ENCODE data around the gene LIN7B.

The LIN7B gene

GRCh38 chr19:49094505-49095482, 19.4 kb upstream of the LIN7B start:
- FAIRE-seq, result no peak

DNA sequence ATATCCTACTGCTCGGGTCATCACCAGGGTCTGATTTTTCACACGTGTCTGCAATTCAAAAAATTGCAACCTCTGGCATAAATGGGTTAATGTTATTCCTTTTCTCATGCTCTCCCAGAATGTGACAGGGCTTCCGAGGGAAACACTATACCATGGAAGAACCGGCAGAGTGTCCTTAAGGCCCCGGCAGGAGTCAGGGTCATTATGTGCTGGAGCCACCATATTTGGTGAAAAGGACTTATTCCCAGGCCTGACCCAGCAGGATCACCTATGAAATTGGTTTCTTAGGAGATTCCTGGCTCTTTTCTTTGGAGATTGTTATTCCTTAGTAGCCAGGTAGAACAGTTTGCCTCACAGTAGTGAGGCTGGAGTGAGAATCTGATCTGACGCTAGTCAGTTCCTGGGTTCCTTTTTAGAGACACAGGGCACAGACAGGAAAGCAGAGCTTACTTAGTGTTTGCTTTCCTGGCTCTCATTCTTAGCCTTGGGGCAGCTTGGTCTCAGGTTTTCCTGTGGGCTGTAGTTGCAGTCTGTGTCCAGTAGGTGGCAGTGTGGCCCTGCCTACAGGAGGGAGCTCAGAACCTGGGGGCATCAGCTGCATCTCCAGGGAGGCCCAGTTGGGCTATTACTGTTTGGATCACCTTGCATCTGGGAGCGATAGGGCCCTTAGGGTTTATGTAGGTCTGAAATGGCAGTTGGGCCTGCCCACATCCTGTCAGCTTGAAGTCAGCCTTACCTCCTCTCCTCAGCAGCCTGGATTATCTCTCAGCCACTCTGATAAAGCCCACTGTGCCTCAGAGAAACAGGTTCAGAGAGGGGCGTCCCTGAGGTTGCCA, 16.5 kb upstream of the LIN7B start:
- no peak for FAIRE-seq

- no peak for FAIRE-seq
Observed at GRCh38 chr19:49098795-49099194, 15.4 kb upstream of the LIN7B start.

GRCh38 chr19:49101160-49101559, 13.0 kb upstream of the LIN7B start:
- no peak for FAIRE-seq

DNA sequence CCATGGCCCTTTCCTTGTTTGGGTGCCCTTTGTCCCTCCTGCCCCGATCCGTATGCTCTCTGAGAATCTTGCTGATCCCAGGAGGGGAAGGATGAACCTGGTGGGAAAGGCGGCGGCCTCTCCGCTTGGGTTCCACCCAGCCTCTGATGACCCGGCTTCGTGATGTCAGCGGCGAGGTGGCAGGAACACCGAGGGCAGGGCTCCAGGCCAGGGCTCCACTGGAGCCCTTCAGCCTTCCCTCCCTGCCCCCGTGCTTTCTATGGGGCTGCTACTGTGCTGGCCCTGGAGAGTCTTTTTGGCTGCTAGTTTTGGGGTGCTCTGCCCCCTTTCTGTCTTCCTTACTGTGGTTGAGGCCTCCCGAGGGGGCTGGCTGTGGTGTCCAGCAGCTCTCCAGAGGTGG, 11.9 kb upstream of the LIN7B start:
- FAIRE-seq, result no peak

DNA sequence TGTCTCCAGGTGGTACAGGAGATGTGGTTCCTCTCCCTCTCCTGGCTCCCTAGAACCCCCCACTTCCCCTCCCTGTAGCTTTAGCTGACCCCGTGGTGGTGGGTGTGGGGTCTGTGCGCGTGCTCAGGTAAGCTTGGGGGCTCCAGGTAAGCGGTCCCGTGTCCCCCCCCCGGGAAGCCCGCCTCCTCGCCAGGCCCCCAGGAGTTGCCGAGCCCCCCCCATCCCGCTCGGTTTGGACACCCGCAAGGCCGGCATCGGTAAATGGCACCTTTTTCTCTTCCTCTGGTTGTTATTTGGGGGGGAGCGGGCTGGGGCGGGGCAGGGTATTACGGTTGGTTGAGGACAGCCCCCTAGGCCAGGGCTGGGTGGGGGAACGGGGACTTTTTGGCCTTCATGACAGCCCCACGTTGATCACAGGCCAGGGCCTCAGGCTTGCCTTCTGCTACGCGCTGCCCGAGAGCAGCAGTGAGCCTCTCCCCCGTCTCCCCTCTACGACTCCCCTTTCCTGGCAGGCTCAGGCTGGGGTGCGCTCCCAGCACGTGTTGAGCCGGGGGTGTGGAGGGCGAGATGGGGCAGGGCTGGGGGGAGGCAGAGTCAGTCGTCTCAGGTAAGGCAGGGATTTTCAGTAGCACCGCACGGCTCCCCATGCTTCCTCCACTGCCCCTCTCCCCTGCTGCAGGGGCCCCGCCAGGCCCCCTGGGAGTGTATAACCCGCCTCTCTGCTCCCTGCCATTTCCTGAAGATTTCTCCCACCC, 10.7 kb upstream of the LIN7B start:
- FAIRE-seq, result no peak

DNA sequence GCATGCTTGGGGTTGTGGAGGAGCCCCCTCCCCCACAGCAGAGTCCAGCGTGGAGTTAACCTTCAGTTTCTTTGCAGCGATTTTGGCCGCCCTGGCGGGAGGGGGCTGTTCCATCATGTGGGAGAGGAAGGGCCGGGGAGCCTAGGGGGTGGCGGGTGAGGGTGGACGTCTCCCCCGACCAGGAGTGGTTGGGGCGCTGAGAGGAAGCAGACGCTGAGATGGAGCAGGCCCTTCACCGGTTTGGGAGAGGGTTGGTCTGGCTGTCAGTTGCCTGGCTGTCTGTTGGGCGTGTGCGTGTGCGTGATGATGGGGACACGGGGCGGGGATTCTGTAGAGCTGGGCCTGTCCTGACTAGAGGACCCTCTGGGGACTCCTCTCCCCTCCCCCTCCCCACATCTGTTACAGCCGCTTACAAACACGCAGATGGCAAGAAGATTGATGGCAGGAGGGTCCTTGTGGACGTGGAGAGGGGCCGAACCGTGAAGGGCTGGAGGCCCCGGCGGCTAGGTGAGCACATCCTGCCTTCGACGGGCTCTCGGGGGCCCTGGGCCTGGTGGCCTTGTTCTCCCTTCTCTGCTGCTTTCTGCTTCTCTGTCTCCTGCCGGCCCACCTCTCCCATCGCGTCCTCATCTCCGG, 9.8 kb upstream of the LIN7B start:
- FAIRE-seq, result no peak

GRCh38 chr19:49106648-49107135, 7.5 kb upstream of the LIN7B start:
- no peak for FAIRE-seq

GRCh38 chr19:49107625-49108459, 6.3 kb upstream of the LIN7B start:
- no peak for FAIRE-seq

DNA sequence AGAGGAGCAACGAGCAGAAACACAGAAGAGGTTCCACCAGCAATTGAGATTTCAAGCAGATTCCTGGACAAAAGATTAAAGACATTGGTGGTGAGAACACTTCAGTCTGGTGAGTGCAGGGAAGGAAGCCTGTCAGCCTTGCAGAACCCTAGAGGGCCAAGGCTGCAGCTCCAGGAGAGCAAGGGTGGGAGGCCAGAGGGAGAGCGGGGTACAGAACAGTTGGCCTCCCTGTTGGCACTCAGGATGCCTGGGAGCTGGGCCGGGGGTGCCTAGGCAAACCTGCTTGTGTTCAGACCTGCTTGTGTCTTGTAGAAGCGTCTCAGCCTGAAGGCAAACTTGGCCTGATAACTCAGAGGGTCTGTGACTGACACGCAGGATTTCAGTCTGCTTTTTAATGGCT, 5.1 kb upstream of the LIN7B start:
- no peak for FAIRE-seq

- no peak for FAIRE-seq
Observed at GRCh38 chr19:49109569-49110233, 4.5 kb upstream of the LIN7B start.

DNA sequence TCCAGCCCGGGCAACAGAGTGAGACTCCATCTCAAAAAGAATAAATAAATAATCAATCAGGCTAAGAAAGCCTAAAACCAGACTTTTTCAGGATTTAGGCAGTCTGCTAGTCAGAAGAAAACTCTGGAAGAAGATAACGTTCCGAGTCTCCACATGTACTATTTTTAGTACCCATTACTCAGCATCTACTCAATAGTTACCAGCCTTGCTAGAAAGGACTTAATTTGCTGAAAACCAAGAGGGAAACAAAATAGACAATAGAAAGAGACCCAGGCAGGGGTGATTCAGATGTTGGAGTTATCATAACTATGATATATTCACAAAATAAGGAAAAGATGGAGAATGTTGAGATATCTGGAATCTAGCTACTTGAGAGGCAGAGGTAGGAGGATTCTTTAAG, 3.6 kb upstream of the LIN7B start:
- FAIRE-seq, result no peak

GRCh38 chr19:49111218-49111998, 2.8 kb upstream of the LIN7B start:
- FAIRE-seq, result no peak

DNA sequence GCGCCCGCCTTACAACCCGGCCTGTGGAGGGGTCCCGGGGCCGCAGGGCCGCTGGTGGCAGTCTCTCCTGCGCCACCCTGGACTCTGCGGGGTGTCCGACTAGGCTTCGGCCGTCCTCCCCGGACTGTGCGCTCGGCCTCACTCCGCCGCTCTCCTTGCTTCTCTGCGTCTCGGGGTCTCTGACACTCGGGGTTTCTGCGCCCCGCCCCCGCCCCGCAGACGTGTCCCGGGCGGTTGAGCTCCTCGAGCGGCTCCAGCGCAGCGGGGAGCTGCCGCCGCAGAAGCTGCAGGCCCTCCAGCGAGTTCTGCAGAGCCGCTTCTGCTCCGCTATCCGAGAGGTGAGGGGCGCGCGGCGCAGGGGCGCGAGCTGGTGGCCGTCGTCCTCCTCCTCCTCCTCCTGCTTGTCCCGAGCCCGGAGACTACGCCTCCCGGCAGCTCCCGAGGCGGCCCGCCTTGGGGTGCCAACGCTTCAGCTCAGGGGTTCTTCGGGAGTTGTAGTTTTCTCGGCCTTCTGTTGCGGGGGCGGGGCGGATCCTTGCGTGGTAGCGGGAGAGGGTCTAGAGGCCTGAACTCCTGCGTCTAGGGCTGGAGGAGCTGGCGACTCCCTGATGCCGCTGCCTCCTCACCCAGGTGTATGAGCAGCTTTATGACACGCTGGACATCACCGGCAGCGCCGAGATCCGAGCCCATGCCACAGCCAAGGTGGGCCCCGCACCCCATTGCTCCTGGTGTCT, 627 bp downstream of the LIN7B start:
- FAIRE-seq, result no peak

DNA sequence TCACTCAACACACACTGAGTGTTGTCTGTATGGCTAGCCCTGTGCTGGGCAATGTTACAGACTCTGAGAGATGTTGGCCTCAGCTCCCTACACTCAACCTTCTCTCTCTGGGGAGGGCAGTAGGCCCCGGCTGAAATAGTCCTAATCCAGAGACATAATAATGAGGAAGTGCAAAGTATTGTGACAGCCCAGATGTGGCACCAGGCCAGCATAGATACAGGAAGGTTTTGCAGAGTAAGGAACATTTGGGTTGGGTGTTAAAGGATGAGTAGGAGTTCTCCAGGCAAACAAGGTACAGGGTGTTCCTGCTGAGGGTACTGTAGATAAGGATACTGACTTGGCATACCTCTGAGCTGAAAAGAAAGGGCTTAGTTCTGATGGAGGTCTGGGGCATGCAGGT, 2.4 kb downstream of the LIN7B start:
- FAIRE-seq, result no peak

DNA sequence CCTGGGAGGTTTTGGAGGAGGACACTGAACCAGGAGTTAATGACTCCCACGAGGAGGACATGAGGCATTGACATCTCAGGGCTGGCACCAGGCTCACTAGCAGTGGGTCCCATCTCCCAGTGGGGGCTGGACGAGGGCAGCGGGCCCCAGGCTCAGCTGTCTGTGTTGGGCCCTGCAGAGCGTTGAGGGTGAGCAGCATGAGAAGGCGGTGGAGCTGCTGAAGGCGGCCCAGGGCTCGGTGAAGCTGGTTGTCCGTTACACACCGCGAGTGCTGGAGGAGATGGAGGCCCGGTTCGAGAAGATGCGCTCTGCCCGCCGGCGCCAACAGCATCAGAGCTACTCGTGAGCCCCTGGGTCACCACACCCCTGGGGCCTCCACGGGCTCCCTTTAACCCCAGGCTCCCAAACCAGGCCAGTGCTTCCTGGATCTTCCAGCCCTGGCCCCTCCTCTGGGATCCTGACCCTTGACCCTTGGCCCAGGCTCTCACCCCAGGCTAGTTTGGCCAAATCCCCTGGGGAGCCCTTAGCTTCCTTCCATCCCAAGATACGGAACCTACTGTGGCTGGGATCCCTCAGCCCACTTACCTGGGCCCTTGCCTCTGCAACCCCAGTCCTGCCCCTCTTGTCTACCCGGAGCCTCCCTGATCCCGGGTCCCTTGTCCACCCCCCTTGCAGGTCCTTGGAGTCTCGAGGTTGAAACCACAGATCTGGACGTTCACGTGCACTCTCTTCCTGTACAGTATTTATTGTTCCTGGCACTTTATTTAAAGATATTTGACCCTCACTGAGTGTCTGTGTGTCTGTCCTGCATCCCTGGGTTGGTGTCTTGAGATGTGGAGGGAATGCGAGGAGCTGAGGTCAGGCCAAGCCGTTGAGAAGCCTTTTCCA, 3.8 kb downstream of the LIN7B start:
- FAIRE-seq, result no peak

DNA sequence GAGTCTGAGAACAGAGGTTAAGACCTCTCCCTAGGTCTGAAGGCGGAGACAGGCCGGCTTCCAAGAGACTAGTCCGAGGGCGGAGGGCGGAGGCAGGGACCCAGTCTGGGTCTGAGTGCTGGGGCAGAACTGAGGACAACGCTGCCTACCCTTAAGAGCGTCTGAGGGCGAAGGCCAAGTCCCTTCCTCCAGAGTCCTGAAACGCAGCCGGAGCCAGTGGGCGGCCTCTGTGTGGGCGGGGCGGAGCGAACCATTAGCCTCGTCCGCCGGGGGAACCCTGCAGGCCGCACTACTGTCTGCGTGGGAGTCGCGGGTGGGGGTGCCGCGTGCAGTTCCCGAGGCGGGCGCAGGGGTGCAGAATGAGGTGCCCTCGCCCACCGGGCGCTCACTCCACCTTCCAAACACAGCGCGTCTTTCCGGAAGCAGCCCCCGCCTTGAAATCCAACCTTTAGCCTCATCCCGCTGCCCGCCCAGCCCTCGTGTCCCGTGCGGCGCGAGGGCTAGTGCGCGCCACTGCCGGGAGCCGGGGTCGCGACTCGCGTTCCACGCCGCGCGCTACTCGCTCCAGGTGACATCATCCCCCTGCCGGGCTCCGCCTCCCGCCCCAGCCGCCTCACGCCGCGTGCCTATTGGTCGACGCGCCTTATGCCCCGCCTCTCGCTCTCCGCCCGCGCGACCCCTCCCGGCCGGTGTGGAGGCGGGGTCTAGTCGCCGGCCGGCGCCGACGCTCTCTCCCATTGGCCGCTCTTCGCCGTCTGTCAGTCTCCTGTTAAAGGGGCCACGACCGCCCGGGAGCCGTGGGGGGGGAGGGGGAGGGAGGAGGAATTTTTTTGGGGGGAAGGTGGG, 4.6 kb downstream of the LIN7B start, which contains the start of gene C19orf73:
C19orf73 (minus strand) TSS at position 579 of the 846 bp plus-strand sequence; CDS start at position 458, 121 bp downstream.
- no peak for FAIRE-seq
